Medulla oblongata (tissue), 1 donor: ENCODE results near the gene MMP14.
"Not testable (repeated sequence)": the region's sequence is repeated elsewhere in the genome, so short reads cannot be mapped to it uniquely, and the experiment has no call there.

Experiments
- DNase-seq: peaks from one replicate; pipeline ENCODE4 v3.0.0-alpha.2; 2015; ENCODE audit errors: extremely low spot score

Gene MMP14

GRCh38 chr14:22836301-22837113 lies at the start of gene MMP14:
Gene MMP14, plus strand, starts transcription at chr14:22836585. Its CDS starts 233 bp downstream, at chr14:22836818.
- DNase-seq, result peak; percentile 64

- no peak for DNase-seq
These were observed 49.7 kb upstream of the MMP14 start for GRCh38 chr14:22786685-22787084.

GRCh38 chr14:22791301-22791700 lies 45.1 kb upstream of the MMP14 start:
- DNase-seq, result no peak

GRCh38 chr14:22792158-22792557 lies 44.2 kb upstream of the MMP14 start:
- DNase-seq, result no peak

- not testable (repeated sequence) for DNase-seq
These were observed 42.8 kb upstream of the MMP14 start for GRCh38 chr14:22793550-22793949.

DNA sequence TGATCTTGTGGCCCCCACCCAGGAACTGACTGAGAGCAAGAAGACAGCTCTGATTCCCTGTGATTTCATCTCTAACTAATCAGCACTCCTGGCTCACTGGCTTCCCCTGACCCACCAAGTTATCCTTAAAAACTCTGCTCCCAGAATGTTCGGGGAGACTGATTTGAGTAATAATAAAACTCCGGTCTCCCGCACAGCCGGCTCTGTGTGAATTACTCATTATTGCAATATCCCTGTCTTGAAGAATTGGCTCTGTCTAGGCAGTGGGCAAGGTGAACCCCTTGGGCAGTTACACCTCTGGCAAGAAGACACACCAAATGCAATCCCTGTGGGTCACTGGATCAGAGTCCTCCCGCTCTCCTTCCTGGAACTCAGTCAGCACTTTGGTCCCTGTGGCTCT lies 42.4 kb upstream of the MMP14 start:
- no peak for DNase-seq

- no peak for DNase-seq
These were observed 41.8 kb upstream of the MMP14 start for GRCh38 chr14:22794551-22794951.

GRCh38 chr14:22796087-22796707 lies 40.2 kb upstream of the MMP14 start:
- DNase-seq, result no peak

DNA sequence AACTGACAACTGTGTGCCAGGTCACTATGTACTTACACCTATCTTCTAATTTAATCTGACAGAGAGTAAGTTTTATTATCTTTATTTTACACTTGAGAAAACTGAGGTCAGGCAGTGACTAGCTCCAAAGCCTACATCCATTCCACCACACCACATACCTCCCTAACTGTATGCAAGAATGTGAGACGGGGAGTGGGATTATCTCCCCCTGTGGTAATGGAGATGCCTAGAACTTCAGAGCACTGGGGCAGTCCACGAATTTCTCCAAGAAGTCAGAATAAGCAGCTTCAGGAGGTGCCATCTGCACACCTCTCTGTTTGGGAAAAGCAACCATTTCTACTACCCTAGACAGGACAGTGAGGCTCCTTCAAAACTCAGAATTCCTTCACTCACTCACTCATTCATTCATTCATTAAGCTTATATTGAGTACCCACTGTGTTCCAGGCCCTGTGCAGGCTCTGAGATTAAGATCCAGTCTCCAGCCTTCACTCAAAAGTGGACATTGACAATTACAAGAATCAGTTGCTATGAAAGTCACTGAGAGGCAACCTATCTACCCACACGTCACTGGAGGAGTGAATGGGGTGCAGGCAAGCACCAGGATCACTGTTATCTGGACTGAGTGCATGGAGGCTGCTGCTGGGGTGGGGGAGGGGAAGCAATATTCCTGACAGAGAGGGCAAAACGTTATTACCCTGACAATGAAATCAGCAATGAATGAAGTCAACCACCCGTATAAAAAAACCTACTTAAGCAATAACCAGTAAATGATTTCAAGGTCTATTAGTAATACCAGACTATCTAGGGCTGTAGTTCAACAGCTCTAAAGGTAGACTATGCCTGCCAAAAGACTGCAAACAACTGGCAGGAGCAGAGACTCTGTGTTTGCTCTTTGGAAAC lies 39.1 kb upstream of the MMP14 start:
- DNase-seq, result no peak

- no peak for DNase-seq
These were observed 37.9 kb upstream of the MMP14 start for GRCh38 chr14:22798528-22798927.

DNA sequence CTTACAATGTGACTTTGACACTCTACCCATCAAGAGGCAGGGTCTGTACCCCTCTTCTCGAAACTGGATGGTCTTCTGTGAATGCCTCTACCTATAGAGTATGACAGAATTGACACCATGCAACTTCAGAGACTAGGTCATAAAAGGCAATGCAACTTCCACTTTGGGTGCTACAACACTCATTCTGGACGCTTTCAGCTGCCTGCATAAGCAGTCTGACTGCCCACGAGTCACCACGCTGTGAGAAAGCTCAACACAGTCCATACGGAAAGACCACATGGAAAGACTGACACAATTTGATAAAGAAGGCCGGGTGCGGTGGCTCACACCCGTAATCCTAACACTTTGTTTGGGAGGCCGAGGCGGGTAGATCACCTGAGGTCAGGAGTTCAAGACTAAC lies 36.0 kb upstream of the MMP14 start:
- no peak for DNase-seq

DNA sequence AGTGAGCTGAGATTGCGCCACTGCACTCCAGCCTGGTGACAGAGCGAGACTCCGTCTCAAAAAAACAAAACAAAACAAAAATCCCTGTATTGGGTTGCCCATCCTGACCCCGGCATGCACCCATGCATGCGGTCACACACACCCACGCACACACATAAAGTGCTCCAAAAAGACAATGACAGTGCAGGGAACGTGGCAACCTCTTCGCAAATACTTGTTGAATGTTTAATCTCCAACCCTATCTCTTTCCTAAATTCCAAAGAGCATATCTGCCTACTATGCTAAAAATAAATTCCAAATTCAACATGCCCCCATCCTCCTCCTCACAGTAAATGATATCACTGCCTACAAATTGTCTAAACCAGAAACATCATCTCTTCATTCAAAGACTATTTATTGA lies 34.7 kb upstream of the MMP14 start:
- no peak for DNase-seq

- DNase-seq, result no peak
These were observed 33.3 kb upstream of the MMP14 start for GRCh38 chr14:22802860-22803686.

GRCh38 chr14:22803687-22803974 lies 32.8 kb upstream of the MMP14 start:
- no peak for DNase-seq

DNA sequence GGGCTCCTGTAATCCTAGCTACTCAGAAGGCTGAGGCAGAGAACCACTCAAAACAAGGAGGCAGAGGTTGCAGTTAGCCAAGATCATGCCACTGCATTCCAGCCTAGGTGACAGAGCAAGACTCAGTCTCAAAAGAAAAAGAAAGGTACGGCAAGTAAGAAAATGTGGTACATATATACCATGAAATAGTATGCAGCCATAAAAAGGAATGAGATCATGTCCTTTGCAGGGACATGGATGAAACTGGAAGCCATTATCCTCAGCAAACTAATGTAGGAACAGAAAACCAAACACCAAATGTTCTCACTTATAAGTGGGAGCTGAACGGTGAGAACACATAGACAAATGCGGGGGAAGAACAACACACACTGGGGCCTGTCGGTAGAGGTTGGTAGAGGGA lies 31.1 kb upstream of the MMP14 start:
- not testable (repeated sequence) for DNase-seq

- no peak for DNase-seq
These were observed 28.8 kb upstream of the MMP14 start for GRCh38 chr14:22807432-22808087.

- DNase-seq, result no peak
These were observed 27.8 kb upstream of the MMP14 start for GRCh38 chr14:22808388-22809209.

- no peak for DNase-seq
These were observed 24.7 kb upstream of the MMP14 start for GRCh38 chr14:22811722-22812121.

DNA sequence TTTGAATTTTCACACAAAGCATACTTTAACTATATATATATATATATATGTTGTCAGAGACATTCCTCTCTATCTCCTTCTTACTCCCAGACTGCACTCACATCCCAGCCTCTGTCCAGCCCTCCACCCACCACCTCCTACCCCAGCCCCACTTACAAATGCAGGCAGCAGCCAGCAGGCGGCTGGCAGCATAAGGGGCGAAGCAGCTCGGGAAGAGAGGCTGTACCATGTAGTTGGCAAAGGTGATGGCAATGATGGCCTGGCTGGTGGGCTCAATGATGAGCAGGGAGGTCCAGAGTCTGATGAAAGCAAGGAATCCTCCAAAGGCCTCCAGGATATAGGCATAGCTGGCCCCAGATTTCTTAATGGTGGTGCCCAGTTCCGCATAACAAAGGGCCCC lies 23.6 kb upstream of the MMP14 start:
- DNase-seq, result no peak

DNA sequence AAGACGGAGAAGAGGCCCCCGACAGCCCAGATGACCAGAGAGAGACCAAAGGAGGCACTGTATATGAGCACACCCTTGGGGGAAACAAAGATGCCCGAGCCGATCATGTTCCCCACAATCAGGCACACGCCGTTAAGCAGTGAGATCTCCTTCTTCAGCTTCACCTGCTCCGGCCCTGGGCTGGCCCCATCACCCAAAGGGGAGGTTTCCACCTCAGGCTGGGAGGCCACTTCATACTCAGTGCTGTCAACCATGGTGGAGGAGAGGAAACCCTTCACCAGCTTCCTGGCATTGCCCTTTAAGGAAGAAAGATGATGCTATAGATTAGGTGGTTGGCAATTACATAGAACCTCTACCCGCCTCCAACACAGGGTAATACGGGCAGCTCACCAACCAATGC lies 23.2 kb upstream of the MMP14 start:
- no peak for DNase-seq
